ENCODE results near the gene ANKRD44.

Gene ANKRD44

DNA sequence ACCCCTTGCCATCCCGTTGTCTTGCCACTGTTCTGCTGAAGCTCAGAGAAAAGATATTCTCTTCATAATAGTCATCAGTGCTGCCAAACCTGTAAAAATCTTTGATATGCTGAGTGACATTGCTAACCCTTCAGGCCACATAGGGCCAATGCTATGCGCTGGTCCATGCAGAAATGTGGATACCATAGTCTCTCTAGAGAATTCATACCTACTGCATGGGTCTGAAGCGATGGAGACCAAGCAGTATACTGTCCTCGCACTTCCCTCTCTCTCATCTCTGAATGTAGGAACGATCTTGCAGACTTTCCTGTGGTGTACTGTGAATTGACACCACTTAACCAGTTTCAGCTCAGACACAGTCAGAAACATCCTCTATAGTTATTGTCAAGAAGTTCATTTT is 17.9 kb upstream of the ANKRD44 start:
- peak overlapping the region; percentile 12 for H3K4me3 Mint-ChIP-seq
- DNase-seq (ENCODE audit: low spot score in 2 of 2) (no peak), ATAC-seq (peak; percentile 45)
- peak overlapping the region; percentile 13 for H3K27ac Mint-ChIP-seq
- H3K4me1 Mint-ChIP-seq: peaks cover 37% of the 10 kb centered on the region
- peaks cover 3% of the 10 kb centered on the region for H3K9me3 Mint-ChIP-seq
- no peaks in the 10 kb centered on the region for H3K36me3 Mint-ChIP-seq

DNA sequence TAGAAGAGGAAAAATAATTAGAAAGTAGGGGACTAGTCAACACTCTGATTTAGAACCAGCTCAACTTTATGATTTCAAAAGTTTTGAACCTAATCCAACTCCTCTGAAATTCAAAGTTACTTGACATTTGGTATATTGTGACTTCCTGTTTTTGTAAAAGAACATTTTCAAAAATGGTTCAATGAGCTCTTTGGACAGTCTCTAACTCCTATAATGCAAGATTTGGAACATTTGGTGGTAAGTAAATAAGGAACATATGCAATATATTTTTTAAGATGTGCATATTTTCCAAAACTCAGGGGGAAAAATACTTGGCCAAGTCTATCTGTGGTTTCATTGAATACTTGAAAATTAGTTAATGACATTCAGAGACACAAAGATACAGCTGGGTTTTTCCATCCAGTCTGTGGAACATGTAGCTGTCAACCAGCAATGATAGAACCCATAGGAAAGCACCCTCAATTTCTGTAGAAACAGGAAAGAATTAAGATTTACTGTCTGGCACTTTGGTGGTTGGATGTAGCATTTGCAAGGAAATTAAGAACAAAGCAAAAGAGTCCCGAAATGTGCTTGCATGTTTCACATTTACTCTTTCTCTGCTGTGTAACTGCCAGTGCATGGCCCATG is 17.0 kb upstream of the ANKRD44 start:
- Mint-ChIP-seq H3K4me1 (peaks cover 46% of the 10 kb centered on the region), H3K9me3 (peaks cover 3% of the 10 kb centered on the region), H3K36me3 (no peaks in the 10 kb centered on the region), H3K4me3 (peak overlapping the region; percentile 12), H3K27ac (peak overlapping the region; percentile 13)
- ATAC-seq: peak; percentile 5
- DNase-seq (ENCODE audit: low spot score in 2 of 2): no peak

DNA sequence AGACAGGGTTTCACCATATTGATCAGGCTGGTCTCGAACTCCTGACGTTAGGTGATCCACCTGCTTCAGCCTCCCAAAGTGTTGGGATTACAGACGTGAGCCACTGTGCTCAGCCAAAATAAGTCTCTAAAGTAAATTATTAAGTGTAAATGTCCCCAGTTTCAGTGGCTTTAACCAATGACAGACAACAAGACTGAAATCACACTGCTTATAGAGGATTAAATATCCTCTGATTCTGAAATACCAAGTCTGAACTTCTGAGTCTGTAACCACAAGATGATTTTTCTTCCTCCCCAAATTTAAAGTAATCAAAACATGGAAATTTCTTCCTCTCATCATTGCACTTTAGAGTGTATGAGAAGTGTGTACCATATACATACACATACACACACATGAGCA is 16.5 kb upstream of the ANKRD44 start:
- ATAC-seq (no peak), DNase-seq (ENCODE audit: low spot score in 2 of 2) (no peak)
- Mint-ChIP-seq H3K4me3 (peak overlapping the region; percentile 12), H3K9me3 (peaks cover 3% of the 10 kb centered on the region), H3K27ac (peak overlapping the region; percentile 13), H3K4me1 (peaks cover 48% of the 10 kb centered on the region), H3K36me3 (no peaks in the 10 kb centered on the region)

DNA sequence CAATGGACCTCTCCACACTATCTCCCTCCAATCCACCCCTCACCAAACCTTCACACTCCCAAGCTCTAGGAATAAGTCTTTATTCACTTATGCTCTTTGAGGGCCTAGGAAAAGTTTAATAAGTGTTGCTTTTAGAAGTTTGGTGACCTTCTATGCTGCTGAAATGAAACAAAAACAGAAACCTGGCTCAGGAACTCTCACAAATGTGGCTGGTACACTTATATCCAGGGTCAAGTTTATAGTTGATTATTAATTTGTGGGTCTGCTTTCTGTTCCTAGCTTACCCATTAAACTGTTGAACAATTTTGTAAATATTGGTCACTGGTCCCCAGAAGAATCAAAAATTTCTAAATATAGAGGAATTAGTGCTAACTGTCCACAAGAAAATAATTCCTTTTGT is 14.2 kb upstream of the ANKRD44 start:
- Mint-ChIP-seq H3K9me3 (no peaks in the 10 kb centered on the region), H3K36me3 (no peaks in the 10 kb centered on the region), H3K4me1 (peaks cover 48% of the 10 kb centered on the region), H3K27ac (no peak overlapping the region), H3K4me3 (peak overlapping the region; percentile 40)
- DNase-seq (ENCODE audit: low spot score in 2 of 2) (no peak), ATAC-seq (no peak)

DNA sequence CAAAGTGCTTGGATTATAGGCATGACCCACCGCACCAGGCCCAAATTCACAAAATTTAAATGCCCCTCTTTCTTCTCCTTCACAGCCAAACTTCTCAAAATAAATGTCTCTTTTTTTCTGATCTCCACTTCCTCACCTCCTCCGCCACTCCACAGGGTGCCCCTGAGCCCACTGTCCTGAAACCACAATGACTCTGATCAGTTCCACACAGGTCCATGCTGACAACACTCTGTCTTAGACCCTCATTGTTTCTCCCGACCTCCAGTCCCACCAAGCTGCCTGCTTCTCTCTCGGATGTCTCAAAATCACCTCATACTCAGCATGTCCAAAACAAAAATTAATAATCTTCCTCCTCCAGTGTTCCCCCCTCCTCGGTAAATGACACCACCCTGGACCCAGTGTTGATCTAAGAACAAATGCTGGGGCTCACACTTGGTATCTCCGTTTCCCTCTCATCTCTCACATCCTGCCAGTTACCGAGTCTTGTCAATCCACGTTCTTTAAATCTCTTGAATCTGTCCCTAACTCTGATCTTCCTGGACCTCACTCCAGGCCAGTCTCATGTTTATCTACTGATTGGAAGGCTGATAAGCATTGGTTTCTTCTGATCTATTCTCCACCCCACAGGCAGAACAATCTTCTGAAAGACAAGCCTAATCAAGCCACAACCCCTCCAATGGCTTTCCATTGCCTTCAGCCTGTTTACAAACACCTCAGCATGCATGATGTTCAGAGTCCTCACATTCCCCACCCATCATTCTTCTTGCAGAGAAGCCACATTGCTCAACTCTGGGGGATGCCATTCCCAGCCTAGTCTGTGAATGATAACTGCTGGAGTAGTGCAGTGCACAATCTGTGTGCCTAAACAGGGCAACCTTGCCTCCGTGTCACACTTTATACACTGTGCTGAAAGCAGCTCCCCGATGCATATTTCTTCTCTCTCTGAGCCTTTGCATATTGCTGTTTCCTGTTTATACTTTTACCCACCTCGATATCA is 12.4 kb upstream of the ANKRD44 start:
- H3K36me3 Mint-ChIP-seq: no peaks in the 10 kb centered on the region
- DNase-seq (ENCODE audit: low spot score in 2 of 2) (peak in 1 of 2 donors; percentile 59), ATAC-seq (peak; percentile 73)
- H3K4me1 Mint-ChIP-seq: peaks cover 39% of the 10 kb centered on the region
- H3K27ac Mint-ChIP-seq: peak overlapping the region; percentile 88
- no peaks in the 10 kb centered on the region for H3K9me3 Mint-ChIP-seq
- H3K4me3 Mint-ChIP-seq: peak overlapping the region; percentile 61

DNA sequence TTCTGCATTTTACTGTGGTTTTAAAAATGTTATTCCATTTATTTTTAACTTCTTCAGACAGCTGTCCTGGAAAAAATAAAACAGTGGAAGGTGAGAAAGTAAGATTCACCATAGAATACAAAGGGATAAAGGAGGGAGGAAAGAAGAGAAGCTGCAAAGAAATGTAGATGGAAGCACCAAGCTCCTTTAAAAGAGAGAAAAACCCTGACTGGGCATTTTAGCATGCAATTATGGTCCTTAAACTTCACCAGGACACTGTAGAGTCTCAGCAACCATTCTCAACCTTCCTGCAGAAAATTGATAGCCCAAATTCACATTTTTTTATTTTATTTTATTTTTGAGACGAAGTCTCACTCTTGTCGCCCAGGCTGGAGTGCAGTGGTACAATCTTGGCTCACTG is 11.6 kb upstream of the ANKRD44 start:
- no peak for ATAC-seq
- H3K36me3 Mint-ChIP-seq: no peaks in the 10 kb centered on the region
- H3K9me3 Mint-ChIP-seq: no peaks in the 10 kb centered on the region
- peaks cover 31% of the 10 kb centered on the region for H3K4me1 Mint-ChIP-seq
- no peak overlapping the region for H3K27ac Mint-ChIP-seq
- H3K4me3 Mint-ChIP-seq: peak overlapping the region; percentile 61
- DNase-seq (ENCODE audit: low spot score in 2 of 2): no peak

DNA sequence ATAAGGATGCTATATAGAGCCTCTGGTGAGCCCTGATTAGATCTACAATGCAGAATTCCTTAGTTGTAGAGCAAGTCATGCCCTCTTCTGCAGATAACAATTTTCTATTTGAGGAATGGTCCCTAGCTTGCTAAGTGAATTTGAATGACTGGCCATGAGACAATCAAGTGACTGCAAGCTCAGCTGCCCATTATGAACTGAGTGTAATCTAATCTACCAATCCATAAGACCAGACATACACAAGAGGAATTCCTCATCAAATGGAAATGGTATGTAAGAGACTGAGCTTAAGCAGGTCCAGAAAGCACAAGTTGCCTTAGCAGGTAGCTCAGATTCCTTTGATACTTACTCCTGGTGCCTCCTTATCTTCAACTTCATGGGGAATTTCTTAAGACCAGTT is 4.8 kb upstream of the ANKRD44 start:
- H3K9me3 Mint-ChIP-seq: no peaks in the 10 kb centered on the region
- no peak for DNase-seq (ENCODE audit: low spot score in 2 of 2)
- H3K4me1 Mint-ChIP-seq: peaks cover 22% of the 10 kb centered on the region
- peaks cover 9% of the 10 kb centered on the region for H3K36me3 Mint-ChIP-seq
- no peak overlapping the region for H3K4me3 Mint-ChIP-seq
- H3K27ac Mint-ChIP-seq: no peak overlapping the region
- no peak for ATAC-seq

DNA sequence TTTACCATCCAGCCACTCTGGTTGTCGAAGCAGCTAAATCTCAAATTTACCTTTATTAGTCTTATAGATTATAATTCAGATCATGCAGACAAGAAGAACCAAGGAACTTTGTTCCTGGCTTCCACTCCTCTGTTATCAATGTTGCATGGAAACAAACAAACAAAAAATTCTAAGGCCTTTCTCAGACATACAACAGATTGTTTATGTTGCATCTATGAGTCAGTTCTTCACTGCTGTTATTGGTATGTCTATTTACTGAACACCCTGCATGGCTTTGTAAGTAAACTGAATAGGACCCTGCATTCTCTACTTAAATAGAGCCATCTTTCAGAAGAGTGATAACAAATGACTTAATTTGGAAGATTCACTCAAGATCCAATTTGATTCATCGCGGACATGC is 1.6 kb upstream of the ANKRD44 start:
- DNase-seq (ENCODE audit: low spot score in 2 of 2): no peak
- Mint-ChIP-seq H3K4me3 (peak overlapping the region; percentile 86), H3K4me1 (peaks cover 36% of the 10 kb centered on the region), H3K36me3 (peaks cover 36% of the 10 kb centered on the region), H3K9me3 (no peaks in the 10 kb centered on the region), H3K27ac (peak overlapping the region; percentile 94)
- ATAC-seq: no peak

DNA sequence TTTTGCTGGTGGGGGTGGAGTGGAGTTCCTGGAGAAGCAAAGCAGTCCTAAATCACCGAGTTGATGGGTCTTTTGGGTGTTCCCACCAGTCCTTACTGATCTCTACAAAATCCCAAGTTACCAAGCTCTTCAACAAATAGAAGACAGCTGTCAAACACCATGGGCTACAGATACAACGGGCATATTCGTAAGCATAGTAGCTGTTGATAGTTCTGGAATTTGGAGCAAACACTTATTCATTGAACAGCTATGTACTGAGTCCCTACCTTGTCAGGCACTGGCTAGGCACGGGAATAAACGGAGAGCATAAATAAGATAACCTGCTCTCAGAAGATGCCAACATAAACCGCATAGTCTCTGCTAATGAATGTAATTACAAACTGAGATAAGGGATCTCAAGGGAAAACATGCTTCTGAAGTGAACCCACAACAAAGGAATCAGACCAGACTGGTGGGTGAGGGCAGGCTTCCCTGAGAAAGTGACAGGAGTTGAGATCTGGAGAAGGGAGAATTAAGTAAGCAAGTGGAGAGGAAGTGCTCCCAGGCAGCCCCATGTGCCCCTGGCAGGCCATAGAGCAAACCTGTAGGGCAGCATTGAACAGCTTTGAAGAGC is 947 bp upstream of the ANKRD44 start:
- peak overlapping the region; percentile 86 for H3K4me3 Mint-ChIP-seq
- peak overlapping the region; percentile 94 for H3K27ac Mint-ChIP-seq
- peaks cover 40% of the 10 kb centered on the region for H3K36me3 Mint-ChIP-seq
- ATAC-seq (no peak), DNase-seq (ENCODE audit: low spot score in 2 of 2) (no peak)
- peaks cover 42% of the 10 kb centered on the region for H3K4me1 Mint-ChIP-seq
- no peaks in the 10 kb centered on the region for H3K9me3 Mint-ChIP-seq

DNA sequence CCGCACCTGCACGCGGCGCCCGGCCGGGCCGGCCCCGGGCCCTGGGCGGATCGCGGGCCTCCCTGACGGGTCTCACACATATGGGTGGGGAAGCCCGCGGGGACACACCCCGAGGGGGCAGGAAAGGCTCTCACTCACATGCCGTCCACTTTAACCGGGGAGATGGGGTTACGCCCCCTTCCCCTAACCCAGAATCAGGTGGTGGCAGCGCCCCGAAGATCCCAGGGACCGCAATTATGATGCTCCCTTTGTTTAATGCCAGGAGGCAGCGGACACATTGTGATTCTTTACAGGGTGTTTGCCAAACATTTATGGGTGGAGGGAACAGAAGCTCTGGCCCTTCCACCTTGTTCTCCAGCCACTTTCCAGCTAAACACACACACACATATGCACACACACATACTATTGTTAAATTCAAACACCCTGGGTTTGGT is 424 bp upstream of the ANKRD44 start:
- peaks cover 48% of the 10 kb centered on the region for H3K4me1 Mint-ChIP-seq
- peak overlapping the region; percentile 94 for H3K27ac Mint-ChIP-seq
- H3K36me3 Mint-ChIP-seq: peaks cover 43% of the 10 kb centered on the region
- ATAC-seq (no peak), DNase-seq (ENCODE audit: low spot score in 2 of 2) (no peak)
- no peaks in the 10 kb centered on the region for H3K9me3 Mint-ChIP-seq
- H3K4me3 Mint-ChIP-seq: peak overlapping the region; percentile 86

DNA sequence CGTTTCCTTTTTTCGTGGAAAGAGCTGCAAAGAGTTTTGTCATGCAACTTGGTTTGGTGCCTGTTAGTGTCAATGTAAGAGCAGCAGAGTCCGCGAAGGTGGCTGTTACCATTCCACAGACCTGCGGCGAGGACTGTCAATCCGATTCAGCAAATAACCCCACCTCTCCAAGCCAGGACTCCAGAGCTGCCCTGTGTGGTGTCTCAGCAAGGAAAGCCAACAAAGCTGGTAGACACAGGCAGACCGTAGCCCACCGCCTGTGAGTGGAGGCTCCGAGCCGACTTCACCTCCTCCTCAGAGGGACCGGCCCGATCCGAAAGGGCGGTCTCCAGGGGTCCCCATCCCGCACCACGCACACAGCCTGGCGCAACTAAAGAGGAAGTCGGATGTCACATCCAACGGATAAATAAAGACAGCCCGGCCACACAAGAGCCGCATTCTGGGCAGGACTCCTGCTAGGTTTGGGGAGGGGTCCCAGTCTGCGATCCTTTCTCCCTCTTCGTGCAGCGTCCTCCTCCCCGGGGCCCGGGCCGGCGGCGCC is 819 bp downstream of the ANKRD44 start:
- Mint-ChIP-seq H3K9me3 (no peaks in the 10 kb centered on the region), H3K4me1 (peaks cover 52% of the 10 kb centered on the region), H3K27ac (peak overlapping the region; percentile 94), H3K4me3 (peak overlapping the region; percentile 86), H3K36me3 (peaks cover 53% of the 10 kb centered on the region)
- DNase-seq (ENCODE audit: low spot score in 2 of 2) (peak; percentile 34 to 80), ATAC-seq (peak; percentile 11)

DNA sequence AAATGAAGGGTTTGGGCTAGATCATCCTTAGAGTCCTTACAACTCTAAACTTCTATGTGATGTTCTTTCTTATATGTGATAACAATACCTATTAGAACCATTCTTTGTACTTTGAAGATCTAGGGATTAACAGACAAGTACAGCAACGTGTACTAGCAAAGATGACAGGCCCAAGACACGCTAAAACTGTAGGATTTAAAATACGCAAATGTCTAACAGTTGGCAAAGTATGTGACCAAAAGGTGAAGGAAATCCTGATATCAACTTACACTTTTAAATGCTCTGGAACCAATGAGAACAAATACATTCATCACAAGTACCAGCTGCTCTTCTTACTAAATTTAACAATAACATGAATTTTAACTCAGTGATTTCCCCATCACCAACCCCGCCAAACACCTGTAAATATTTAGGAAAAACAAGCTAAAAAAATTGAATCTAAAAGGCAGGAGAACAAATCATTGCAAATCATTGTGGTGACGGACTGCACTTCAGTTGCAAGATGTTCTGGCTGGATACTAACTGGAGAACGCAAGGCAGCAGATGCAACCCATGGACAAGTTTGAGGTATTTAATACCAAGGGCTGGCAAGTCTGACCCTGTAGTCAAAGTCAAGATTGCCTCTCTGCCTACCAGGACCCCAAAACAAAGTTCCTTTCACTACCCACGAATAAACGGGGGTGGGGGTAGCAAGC is 1.4 kb downstream of the ANKRD44 start:
- Mint-ChIP-seq H3K9me3 (no peaks in the 10 kb centered on the region), H3K4me3 (peak overlapping the region; percentile 86), H3K4me1 (peaks cover 56% of the 10 kb centered on the region), H3K27ac (peak overlapping the region; percentile 94), H3K36me3 (peaks cover 59% of the 10 kb centered on the region)
- no peak for ATAC-seq
- DNase-seq (ENCODE audit: low spot score in 2 of 2): no peak

DNA sequence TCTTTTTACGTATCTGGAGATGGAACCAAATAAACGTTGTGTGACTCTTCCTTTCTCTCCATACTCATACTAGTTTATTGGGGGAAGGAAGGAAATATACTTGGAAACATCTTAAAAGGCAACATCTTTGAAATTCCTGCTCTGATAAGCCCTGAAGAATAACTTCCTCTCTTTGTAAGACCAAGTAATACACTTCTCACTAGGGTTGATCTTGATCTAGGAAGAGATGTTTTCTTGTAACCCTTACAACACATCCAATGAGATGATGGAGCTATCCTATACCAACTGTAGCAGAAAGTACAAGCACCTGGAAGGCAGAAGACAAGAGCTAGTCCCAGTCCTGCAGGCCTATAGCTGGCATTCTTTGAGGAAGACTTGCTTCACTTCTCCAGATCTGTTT is 2.0 kb downstream of the ANKRD44 start:
- no peaks in the 10 kb centered on the region for H3K9me3 Mint-ChIP-seq
- ATAC-seq: no peak

DNA sequence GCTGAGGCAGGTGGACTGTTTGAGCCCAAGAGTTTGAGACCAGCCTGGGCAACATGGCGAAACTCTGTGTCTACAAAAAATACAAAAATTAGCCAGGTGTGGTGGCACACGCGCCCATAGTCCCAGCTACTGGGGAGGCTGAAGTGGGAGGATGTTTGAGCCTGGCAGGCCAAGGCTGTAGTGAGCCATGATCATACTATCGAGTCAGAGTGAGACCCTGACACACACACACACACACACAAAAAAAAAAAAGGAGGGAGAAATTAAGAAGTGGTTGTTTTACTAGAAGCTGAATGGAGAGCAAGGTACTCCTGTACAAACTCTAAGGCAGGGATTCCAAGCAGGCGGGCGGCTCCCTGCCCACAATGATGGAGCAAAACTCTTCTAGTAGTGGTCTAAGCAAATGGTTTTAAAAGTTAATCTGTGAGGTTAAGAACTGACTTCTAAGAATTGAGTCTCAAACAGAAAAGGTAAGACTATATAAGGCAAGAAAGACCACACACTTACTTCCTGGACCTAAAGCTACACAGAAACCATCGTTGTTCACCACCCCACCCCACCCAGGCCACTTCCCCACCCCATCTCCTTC is 2.6 kb downstream of the ANKRD44 start:
- Mint-ChIP-seq H3K27ac (peak overlapping the region; percentile 94), H3K36me3 (peaks cover 64% of the 10 kb centered on the region), H3K4me1 (peaks cover 59% of the 10 kb centered on the region), H3K4me3 (peak overlapping the region; percentile 86), H3K9me3 (no peaks in the 10 kb centered on the region)
- ATAC-seq (peak; percentile 63), DNase-seq (ENCODE audit: low spot score in 2 of 2) (peak in 1 of 2 donors; percentile 85)

More for the DNA sequence above, 2.0 kb downstream of the ANKRD44 start:
- Mint-ChIP-seq H3K36me3 (peaks cover 60% of the 10 kb centered on the region), H3K27ac (peak overlapping the region; percentile 94), H3K4me3 (peak overlapping the region; percentile 86), H3K4me1 (peaks cover 56% of the 10 kb centered on the region)
- DNase-seq (ENCODE audit: low spot score in 2 of 2): no peak

Measured in stimulated activated effector memory CD8-positive, alpha-beta T cell treated with anti-CD3 and anti-CD28 coated beads, Interleukin-12 subunit alpha, Interleukin-12 subunit beta, amount 100 ng/mL, for 72 hours (primary cell).